ENCODE measurements around the gene PLXNA2.
A peak's percentile ranks its signal among the peaks of the same experiment; 100 is the strongest.

The PLXNA2 gene

GRCh38 chr1:208268541-208269337 is 24.6 kb upstream of the PLXNA2 start:
- no peak for DNase-seq (ENCODE audit: low spot score)

DNA sequence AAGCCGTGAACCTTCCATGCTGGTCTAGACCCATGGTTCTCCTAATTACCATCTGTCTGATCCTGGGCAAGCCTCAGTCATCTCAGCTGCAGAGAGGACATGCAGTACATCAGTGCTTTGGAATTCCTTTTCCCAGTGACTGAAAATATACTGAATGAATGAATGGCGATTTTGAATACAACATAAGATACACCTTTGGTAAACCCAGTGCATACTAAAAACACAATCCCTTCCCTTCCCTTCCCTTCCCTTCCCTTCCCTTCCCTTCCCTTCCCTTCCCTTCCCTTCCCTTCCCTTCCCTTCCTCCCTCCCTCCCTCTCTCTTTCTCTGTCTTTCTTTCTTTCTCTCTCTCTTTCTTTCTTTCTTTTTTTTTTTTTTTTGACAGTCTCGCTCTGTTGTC is 21.3 kb upstream of the PLXNA2 start:
- no peak for DNase-seq (ENCODE audit: low spot score)

GRCh38 chr1:208265122-208265469 is 20.9 kb upstream of the PLXNA2 start:
- no peak for DNase-seq (ENCODE audit: low spot score)

DNA sequence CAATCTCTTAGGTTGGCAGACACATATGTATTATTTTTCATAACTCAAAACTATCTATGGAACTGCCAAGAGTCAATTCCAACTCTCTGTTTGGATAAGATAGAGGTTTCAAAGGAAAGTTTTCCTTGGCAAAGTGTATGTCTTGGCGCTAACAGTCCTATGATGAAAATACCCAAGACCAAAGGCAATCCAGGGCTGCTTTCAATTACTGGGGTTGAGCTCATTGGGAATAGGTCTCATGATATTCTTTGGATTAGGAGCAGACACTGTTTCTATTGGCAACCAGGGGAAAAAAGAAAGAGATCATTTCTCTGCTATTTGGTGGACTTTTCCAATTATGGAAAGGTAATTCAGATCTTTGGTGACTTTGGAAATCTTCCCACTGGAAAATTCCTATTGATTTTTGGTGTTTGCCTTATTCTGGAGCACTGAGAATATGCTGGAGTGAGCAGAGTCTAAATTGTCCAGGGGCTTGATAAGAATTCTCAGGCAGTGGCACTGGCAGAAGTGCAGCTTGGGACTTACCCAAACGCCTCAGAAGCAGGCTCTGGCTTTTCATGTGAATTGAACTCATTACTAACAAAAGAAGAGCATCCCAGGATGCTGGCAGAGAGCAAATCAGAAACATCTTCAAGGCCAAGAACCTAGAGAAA is 20.4 kb upstream of the PLXNA2 start:
- DNase-seq (ENCODE audit: low spot score): no peak

DNA sequence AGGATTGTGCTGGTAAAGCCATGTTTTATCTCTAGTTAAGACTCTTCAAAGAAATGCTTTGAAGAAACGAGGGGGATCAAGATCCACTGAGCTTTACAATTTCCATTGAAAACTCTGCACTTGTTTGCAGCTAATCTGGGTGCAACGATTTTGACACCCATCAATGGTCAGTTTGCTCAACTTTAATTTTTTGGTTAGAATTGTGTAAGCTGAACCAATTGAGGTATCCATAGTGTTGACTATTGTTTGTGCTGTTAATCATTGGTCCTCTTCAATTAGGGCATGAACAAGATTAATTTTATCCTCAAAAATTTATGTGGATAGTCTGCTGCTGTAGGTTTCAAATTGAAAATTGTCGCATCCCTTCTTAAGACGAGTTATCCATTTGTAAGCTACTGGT is 17.7 kb upstream of the PLXNA2 start:
- DNase-seq (ENCODE audit: low spot score): no peak

DNA sequence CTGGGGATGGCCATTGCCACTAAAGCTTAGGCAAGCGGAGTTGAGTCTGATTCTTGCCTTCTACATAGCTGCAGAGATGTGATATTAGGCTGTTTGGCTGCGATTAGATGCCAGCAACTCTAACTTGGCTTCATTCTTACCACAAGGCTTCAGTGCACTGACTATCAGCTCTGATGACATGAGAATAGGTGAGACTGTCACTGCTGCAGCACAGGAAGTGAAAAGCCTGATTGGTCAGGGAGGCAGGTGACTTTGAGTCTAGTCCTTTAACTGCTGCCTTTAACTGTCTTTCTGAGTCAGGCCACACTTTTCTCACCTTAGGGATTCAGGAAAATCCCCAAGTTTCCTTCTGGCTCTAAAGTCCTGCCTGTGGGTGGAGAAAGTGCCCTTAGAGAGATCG is 14.1 kb upstream of the PLXNA2 start:
- no peak for DNase-seq (ENCODE audit: low spot score)

GRCh38 chr1:208257351-208257750 is 13.2 kb upstream of the PLXNA2 start:
- no peak for DNase-seq (ENCODE audit: low spot score)

DNA sequence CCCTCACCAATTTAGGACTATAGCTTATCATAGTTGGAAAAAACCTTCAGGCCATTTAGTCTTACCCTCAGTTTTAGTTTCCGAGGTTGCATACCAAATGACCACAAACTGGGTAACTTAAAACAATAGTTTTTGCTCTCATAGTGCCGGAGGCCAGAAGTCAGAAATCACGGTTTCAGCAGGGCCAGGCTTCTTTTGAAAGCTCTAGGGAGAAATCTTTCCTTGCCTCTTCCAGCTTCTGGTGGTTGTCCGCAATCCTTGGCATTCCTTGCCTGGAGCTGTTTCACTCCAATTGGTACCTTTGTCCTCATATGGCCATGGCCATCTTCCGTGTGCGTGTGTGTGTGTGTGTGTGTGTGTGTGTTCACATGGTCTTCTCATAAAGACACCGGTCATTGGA is 12.4 kb upstream of the PLXNA2 start:
- DNase-seq (ENCODE audit: low spot score): no peak

DNA sequence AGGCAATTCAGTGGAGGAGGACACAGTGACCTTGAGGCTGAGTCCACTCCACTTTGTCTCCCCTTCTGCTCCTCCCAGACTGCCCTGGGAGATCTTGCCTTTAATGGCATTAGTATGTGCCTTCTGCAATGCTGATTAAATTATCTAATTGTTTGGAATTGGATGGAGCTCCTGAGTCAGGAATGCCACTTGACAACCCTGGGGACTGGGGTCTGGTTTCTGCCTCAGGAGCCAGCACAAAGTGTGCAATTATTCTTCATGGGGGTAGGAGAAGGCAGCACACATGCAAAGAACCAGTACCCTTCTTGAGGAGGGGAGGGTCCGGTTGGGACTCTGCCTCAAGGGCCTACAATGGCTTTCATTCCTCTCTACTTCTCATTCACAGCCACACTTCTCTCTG is 11.9 kb upstream of the PLXNA2 start:
- DNase-seq (ENCODE audit: low spot score): no peak

GRCh38 chr1:208254862-208255261 is 10.7 kb upstream of the PLXNA2 start:
- no peak for DNase-seq (ENCODE audit: low spot score)

GRCh38 chr1:208254376-208254775 is 10.2 kb upstream of the PLXNA2 start:
- DNase-seq (ENCODE audit: low spot score): no peak

- no peak for DNase-seq (ENCODE audit: low spot score)
Observed at GRCh38 chr1:208252836-208253576, 8.8 kb upstream of the PLXNA2 start.

DNA sequence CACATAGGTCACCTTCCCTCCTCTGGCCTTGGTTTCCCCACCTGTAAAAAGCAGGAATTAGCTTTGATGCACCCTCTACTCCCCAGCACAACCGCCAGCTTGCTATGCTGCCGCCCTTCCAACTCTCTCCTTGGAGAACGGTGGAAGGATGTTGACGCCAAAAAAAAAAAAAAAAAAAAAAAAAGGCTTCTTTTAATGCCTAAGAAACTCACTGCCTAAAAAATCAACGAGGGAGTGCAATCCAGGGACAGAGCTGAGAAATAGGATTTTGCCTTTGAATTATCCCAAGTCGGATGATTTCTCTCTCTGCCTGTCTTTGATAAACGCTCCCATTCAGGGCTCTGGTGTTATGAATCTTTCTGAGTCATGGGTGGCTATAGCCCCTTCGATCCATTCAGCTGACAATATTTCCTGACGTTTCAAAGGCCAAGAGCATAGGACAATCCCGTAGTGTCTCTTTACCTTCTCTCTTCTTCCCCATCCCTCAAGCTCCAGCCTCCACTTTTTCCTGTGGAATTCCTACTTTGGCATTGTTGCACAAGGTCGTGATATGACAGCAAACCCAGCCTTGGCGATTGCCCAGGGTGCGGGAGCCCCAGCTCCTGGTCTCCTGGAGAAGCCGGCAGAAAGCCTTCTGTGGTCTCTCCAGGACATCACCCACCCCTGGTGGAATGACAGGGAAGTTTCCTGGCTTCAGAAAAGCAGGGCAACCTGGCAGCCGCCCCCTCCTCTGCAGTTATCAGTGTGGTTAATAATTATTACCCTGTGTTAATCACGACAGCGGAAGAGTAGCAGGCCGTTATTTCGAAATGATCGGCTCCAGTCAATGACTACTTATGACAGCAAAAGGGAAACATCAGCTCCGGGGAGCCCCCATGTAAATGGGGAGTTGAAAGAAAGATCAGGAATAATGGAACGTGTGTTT is 8.0 kb upstream of the PLXNA2 start:
- no peak for DNase-seq (ENCODE audit: low spot score)

DNA sequence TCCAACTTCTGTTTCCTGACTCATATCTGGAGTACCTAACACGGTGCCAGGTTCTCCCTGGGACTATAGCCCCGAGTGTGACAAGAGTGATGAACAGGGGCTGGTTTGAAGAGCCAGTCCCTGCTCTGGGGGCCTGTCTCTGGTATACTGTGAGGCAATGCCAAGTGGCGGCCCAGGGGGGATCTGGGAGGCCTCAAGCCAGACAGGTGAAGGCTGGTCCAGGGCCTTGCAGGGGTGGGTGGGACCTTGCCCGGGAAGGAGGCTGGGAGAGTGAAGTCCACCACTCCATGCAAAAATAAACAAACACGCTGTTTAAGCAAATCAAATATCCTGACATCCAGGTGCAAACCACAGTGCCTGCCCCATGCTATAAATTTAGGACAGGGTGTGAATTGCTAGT is 6.8 kb upstream of the PLXNA2 start:
- no peak for DNase-seq (ENCODE audit: low spot score)

GRCh38 chr1:208250613-208251012 is 6.4 kb upstream of the PLXNA2 start:
- DNase-seq (ENCODE audit: low spot score): no peak

- no peak for DNase-seq (ENCODE audit: low spot score)
Observed at GRCh38 chr1:208248991-208249696, 5.0 kb upstream of the PLXNA2 start.

DNA sequence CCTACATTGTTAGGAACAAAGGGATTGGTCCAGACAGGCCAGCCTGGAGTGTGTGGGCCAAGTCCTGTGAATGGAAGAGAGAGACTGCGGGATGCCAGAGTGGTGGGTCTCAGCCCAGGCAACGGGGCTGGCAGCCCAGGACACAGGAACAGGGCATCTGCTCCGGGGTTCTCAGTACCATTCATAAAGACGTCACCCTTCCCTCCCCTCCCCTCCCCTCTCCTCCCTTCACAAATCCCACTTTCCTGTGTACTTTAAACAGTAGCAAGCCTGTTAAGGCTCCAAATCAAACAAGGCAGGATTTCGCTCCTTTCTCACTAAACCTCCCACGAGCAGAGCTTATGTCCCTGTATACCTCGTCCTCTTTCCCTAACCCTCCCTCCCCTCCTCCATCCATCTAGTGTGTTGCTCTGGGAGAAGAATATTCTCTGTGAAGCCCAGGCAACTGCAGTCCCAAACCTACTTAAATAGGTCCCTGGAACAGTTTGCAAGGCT is 4.2 kb upstream of the PLXNA2 start:
- no peak for DNase-seq (ENCODE audit: low spot score)

- no peak for DNase-seq (ENCODE audit: low spot score)
Observed at GRCh38 chr1:208247696-208248095, 3.5 kb upstream of the PLXNA2 start.

GRCh38 chr1:208245185-208245705 is 1.1 kb upstream of the PLXNA2 start:
- peak; percentile 95 for DNase-seq (ENCODE audit: low spot score)

DNA sequence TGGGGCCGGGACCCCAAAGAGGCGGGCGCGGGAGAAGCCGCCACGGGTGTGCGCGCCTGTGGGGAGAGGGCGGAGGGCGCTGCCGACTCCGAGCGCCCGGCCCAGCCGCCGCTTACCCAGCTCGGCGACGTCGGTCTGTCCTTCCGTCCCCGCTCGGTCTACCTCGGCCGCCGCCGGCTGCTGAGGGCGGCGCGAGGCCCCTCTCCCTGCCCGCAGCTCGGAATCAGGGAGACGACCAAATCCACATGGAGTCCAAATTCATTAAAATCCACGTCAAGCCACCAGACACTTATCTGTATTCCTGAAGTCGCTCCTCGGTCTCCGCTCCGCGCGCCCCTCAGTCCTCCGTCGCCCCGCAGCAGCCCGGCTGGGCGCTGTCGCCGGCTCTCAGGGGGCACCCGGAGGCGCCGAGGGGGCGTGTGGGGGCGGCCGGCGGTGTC is 637 bp downstream of the PLXNA2 start:
- no peak for DNase-seq (ENCODE audit: low spot score)

DNA sequence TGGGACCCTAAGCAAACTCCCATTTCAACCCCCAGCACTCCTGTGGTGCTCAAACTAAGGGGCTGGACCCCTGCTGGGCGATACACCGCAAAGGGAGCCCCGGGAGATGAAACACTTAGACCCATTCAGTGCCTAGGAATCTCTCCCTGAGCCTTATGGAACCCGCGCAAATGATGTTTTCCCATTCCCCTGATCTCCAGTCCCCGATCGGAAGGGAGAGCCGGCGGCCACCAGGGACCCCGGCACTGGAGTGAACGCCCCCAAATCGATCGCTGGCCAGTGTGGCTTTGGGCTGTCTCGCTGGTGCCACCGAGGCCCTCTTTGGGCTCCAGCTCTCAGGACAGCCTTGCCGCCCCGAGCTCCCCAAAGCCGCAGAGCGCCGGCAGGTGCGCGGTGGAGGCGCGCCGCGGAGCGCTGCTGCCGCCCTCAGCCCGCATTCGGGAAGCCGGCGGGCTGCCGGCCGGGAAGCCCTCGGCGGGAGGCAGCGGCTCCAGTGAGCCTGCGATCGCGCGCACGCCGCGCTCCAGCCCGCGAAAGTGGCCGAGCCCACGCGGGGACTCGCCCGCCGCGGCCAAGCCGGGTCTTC is 1.1 kb downstream of the PLXNA2 start:
- peak; percentile 11 for DNase-seq (ENCODE audit: low spot score)

Data from RKO (cell line).